ENCODE data around the gene CDH15. TPM values are rescaled to one million over a fixed set of nuclear protein-coding genes. Genes with fewer than 3 reads are reported as not detected.

Gene CDH15
- polyA plus RNA-seq, 2 of the 4 experiments (the other 2 are of a cell fraction) = 0.05 to 0.08 TPM

DNA sequence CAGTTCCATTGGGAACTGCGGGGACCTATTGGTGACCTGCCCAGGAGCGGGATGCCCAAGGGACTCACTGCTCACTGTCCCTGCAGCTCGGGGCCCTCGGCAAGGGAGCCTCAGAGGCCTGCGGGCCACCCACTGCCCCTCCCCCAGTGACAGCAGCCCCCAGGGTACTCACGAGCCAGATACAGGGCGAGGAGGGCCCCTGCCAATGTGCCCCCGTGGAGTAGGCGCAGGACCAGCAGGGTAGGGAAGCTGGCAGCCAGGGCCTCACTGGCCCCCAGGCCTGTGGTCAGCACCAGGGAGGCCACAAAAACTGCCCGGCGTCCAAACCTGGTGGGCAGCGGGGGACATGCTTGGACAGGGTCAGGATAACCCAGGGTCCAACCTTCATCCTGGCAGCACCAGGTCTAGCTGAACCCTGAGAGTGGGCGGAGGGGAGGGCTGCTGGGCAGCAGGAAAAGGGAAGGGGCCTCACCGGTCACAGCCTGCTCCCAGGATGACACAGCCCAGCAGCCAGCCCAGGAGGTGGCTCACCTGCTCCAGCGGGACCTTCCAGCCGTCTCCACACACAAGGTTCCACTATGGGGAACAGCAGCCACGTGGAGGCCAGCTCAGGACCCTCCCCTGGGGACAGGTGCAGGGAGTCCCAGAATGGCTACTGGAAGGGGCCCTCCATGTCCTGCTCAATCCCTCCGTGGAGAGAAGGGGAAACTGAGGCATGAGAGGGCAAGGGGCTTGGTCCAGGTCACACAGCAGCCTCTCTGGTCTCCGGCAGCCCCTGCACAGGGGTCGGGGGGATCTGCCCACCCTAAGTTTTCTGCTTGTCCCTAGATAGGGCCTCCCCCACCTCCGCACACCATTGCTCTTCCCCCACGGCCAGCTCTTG, 27.9 kb downstream of the CDH15 start:
- Histone ChIP-seq H3K4me3 (no peak overlapping the region), H3K4me1 (peaks cover 8% of the 10 kb centered on the region), H3K27ac (no peak overlapping the region), H3K9me3 (peaks cover 5% of the 10 kb centered on the region; the same call in 1 of the 3 replicates), H3K4me2 (no peak overlapping the region)
- DNase-seq (ENCODE audit: low read depth in 1 of 2, low spot score in 1 of 2) (no peak), FAIRE-seq (no peak), ATAC-seq (no peak)
- 87% methylated on average over 10 of the region's 22 CpGs for WGBS (ENCODE audit: missing lambda C conversion rate)
- ChIA-PET CTCF (no interaction called here), POLR2A (no interaction called here)
- TF ChIP-seq FOSL2 (IDR thresholded peaks at IDR 0.05) (no peak), FOSL2 (CRISPR knock-in tag; IDR thresholded peaks at IDR 0.05) (no peak), RCOR1 (IDR thresholded peaks at IDR 0.05; ENCODE audit: low read depth, low read length) (no peak), MAZ (IDR thresholded peaks at IDR 0.05; ENCODE audit: borderline replicate concordance, low read depth, low read length) (no peak), HDAC2 (IDR thresholded peaks at IDR 0.05) (no peak), PHF8 (IDR thresholded peaks at IDR 0.05; ENCODE audit: borderline replicate concordance, low read depth) (no peak), NFE2L2 (conservative IDR thresholded peaks at IDR 0.05; ENCODE audit: low read length) (no peak), FOXS1 (CRISPR knock-in tag; IDR thresholded peaks at IDR 0.05) (no peak), EHF (CRISPR knock-in tag; IDR thresholded peaks at IDR 0.05) (no peak), HOXB13 (CRISPR knock-in tag; IDR thresholded peaks at IDR 0.05; ENCODE audit: low read depth) (no peak), BHLHE40 (IDR thresholded peaks at IDR 0.05; ENCODE audit: low read depth, low read length) (no peak), NR3C1 (IDR thresholded peaks at IDR 0.05) (no peak), KDM1A (IDR thresholded peaks at IDR 0.05; ENCODE audit: low read depth) (no peak)
- TF ChIP-seq, protein P1, sequence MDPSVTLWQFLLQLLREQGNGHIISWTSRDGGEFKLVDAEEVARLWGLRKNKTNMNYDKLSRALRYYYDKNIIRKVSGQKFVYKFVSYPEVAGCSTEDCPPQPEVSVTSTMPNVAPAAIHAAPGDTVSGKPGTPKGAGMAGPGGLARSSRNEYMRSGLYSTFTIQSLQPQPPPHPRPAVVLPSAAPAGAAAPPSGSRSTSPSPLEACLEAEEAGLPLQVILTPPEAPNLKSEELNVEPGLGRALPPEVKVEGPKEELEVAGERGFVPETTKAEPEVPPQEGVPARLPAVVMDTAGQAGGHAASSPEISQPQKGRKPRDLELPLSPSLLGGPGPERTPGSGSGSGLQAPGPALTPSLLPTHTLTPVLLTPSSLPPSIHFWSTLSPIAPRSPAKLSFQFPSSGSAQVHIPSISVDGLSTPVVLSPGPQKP (IDR thresholded peaks at IDR 0.05; ENCODE audit: low read depth, low read length) = no peak
- TF ChIP-seq, protein P2, sequence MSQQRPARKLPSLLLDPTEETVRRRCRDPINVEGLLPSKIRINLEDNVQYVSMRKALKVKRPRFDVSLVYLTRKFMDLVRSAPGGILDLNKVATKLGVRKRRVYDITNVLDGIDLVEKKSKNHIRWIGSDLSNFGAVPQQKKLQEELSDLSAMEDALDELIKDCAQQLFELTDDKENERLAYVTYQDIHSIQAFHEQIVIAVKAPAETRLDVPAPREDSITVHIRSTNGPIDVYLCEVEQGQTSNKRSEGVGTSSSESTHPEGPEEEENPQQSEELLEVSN (IDR thresholded peaks at IDR 0.05; ENCODE audit: borderline replicate concordance, low read depth) = no peak

DNA sequence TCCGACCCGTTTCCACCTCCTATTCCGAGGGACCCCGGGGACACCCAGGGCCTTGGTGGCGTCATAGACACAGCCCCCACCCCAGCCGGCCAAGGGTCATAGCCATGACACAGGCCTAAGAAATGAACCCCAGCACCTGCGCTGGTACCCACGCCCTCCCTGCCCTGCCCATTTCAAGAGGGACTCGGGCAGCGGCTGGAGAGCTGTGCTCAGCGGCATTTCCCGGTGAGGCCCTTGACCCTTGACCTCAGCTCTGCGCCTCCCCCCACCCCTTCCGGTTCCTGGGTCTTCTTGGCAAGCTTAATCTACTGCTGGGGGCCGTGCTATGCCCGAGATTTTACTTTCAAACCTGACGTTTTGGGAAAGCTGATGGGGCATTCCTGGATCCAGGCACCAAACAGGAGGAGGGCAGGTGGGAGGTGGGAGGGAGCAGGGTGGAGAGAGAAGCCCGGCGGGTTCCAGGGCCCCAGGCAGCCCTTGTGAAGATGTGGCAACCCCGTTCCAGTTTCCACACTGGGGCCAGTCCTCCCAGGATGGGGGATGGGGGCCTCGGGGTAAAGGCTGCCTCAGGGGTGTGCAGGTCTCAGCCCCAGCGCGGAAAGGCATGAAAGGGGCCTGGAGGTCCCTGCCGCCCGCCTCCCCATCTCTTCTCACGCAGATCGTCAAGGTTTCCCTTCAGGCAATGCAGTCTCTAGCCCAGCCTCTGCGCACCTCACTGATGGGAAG, 28.7 kb downstream of the CDH15 start, which contains the start of gene SLC22A31:
SLC22A31 (minus strand) TSS at position 414 of the 726 bp plus-strand sequence; CDS start at position 378, 36 bp downstream.
- peaks cover 5% of the 10 kb centered on the region; the same call in 1 of the 3 replicates for H3K9me3 ChIP-seq
- POLR2A ChIA-PET = no interaction called here
- FAIRE-seq (no peak), ATAC-seq (no peak), DNase-seq (ENCODE audit: low read depth in 1 of 2, low spot score in 1 of 2) (no peak)
- peak within 1 kb of the TSS; percentile 62 for H3K4me3 ChIP-seq
- TF ChIP-seq BHLHE40 (IDR thresholded peaks at IDR 0.05; ENCODE audit: low read depth, low read length) = no peak
- no peak for TF ChIP-seq EHF (CRISPR knock-in tag; IDR thresholded peaks at IDR 0.05)
- TF ChIP-seq RCOR1 (IDR thresholded peaks at IDR 0.05; ENCODE audit: low read depth, low read length) = no peak
- TF ChIP-seq, protein P3, sequence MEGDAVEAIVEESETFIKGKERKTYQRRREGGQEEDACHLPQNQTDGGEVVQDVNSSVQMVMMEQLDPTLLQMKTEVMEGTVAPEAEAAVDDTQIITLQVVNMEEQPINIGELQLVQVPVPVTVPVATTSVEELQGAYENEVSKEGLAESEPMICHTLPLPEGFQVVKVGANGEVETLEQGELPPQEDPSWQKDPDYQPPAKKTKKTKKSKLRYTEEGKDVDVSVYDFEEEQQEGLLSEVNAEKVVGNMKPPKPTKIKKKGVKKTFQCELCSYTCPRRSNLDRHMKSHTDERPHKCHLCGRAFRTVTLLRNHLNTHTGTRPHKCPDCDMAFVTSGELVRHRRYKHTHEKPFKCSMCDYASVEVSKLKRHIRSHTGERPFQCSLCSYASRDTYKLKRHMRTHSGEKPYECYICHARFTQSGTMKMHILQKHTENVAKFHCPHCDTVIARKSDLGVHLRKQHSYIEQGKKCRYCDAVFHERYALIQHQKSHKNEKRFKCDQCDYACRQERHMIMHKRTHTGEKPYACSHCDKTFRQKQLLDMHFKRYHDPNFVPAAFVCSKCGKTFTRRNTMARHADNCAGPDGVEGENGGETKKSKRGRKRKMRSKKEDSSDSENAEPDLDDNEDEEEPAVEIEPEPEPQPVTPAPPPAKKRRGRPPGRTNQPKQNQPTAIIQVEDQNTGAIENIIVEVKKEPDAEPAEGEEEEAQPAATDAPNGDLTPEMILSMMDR (IDR thresholded peaks at IDR 0.05) = no peak
- TF ChIP-seq, protein P4, sequence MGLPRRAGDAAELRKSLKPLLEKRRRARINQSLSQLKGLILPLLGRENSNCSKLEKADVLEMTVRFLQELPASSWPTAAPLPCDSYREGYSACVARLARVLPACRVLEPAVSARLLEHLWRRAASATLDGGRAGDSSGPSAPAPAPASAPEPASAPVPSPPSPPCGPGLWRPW (IDR thresholded peaks at IDR 0.05) = no peak
- TF ChIP-seq KDM5A (IDR thresholded peaks at IDR 0.05) = no peak
- TF ChIP-seq CHD2 (IDR thresholded peaks at IDR 0.05; ENCODE audit: low read length, partially characterized antibody) = no peak
- TF ChIP-seq MYC (IDR thresholded peaks at IDR 0.05; ENCODE audit: borderline replicate concordance, low read length) = no peak
- no peak for TF ChIP-seq MAFK (IDR thresholded peaks at IDR 0.05; ENCODE audit: partially characterized antibody)
- no peak for TF ChIP-seq EP300 (IDR thresholded peaks at IDR 0.05)
- no peak for TF ChIP-seq JUN (IDR thresholded peaks at IDR 0.05)
- TF ChIP-seq SREBF2 (IDR thresholded peaks at IDR 0.05) = no peak
- no peak for TF ChIP-seq CBX8 (IDR thresholded peaks at IDR 0.05)
- TF ChIP-seq ZFP36 (IDR thresholded peaks at IDR 0.05; ENCODE audit: borderline replicate concordance, partially characterized antibody) = no peak
- TF ChIP-seq PHF8 (IDR thresholded peaks at IDR 0.05; ENCODE audit: borderline replicate concordance, low read depth) = no peak
- no peak for TF ChIP-seq RARB (CRISPR knock-in tag; IDR thresholded peaks at IDR 0.05)
- TF ChIP-seq FOSB (CRISPR knock-in tag; IDR thresholded peaks at IDR 0.05) = no peak
- TF ChIP-seq, protein P5, sequence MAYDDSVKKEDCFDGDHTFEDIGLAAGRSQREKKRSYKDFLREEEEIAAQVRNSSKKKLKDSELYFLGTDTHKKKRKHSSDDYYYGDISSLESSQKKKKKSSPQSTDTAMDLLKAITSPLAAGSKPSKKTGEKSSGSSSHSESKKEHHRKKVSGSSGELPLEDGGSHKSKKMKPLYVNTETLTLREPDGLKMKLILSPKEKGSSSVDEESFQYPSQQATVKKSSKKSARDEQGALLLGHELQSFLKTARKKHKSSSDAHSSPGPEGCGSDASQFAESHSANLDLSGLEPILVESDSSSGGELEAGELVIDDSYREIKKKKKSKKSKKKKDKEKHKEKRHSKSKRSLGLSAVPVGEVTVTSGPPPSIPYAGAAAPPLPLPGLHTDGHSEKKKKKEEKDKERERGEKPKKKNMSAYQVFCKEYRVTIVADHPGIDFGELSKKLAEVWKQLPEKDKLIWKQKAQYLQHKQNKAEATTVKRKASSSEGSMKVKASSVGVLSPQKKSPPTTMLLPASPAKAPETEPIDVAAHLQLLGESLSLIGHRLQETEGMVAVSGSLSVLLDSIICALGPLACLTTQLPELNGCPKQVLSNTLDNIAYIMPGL (CRISPR knock-in tag; IDR thresholded peaks at IDR 0.05; ENCODE audit: borderline replicate concordance) = no peak
- no peak for TF ChIP-seq TFCP2L1 (CRISPR knock-in tag; IDR thresholded peaks at IDR 0.05)
- TF ChIP-seq, protein P6, sequence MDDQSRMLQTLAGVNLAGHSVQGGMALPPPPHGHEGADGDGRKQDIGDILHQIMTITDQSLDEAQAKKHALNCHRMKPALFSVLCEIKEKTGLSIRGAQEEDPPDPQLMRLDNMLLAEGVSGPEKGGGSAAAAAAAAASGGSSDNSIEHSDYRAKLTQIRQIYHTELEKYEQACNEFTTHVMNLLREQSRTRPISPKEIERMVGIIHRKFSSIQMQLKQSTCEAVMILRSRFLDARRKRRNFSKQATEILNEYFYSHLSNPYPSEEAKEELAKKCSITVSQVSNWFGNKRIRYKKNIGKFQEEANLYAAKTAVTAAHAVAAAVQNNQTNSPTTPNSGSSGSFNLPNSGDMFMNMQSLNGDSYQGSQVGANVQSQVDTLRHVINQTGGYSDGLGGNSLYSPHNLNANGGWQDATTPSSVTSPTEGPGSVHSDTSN (IDR thresholded peaks at IDR 0.05) = no peak
- H3K4me1 ChIP-seq = peaks cover 8% of the 10 kb centered on the region
- peak within 1 kb of the TSS; percentile 36 to 77; a peak in 5 of 6 replicates for H3K27ac ChIP-seq
- CTCF ChIA-PET = no interaction called here
- 62% methylated on average over 25 of the region's 28 CpGs for WGBS (ENCODE audit: missing lambda C conversion rate)
- H3K4me2 ChIP-seq = peak within 1 kb of the TSS; percentile 100

Measured in A549 (cell line).